Measurements from ENCODE around the gene GUK1.

The GUK1 gene

DNA sequence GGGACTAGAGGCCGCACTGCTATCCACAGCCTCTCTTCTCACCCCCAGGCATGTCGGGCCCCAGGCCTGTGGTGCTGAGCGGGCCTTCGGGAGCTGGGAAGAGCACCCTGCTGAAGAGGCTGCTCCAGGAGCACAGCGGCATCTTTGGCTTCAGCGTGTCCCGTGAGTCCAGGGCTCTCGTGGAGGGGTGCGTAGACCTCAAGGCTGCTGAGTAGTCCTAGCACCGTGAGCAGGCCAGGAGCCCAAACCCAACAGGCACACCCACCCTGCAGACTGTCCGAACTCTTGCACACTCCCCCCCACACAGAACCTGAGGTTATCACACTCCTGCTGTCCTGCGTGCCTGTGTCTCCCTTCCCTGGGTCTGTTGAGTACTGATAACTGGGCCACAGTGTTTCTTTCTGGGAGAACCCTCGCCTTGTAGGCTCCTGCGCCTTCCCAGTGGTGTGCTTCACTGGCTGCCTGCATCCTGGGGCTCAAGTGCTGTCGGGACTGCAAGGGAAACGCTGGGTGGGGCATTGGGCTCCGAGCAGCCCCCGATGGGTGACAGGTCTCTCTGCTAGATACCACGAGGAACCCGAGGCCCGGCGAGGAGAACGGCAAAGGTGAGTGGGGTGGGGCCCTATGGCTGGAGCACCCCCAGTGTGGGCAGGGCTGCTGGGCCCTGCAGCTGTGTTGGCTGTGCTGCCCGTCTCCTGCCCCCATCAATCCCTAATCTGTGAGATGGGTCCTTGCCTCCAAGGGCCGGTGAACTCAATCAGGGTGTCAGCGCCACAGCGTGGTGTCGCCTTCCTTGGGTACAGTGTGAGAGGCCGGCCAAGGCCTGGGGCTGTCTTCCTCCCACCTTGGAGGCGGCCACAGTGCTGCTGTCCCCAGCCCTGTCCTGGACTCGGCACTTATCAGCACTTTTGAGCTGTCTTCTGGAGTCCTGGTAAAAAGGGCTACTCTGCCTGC, 5.7 kb downstream of the GUK1 start:
- H3K27ac ChIP-seq (ENCODE audit: low read depth, low read length), result no peak overlapping the region
- H3K4me1 ChIP-seq (ENCODE audit: control insufficient read depth, insufficient read depth, low read length, unreplicated experiment), result peaks cover 46% of the 10 kb centered on the region
- H3K27me3 ChIP-seq (ENCODE audit: insufficient read depth, low read length), result no peaks in the 10 kb centered on the region
- H2AFZ ChIP-seq (ENCODE audit: low read length, unreplicated experiment), result no peak overlapping the region
- peaks cover 83% of the 10 kb centered on the region for H3K79me2 ChIP-seq (ENCODE audit: control insufficient read depth, insufficient read depth, low read length, unreplicated experiment)
- H3K4me3 ChIP-seq (ENCODE audit: low read depth, low read length), result no peak overlapping the region
- no peaks in the 10 kb centered on the region for H3K36me3 ChIP-seq (ENCODE audit: insufficient read depth, low read length)

DNA sequence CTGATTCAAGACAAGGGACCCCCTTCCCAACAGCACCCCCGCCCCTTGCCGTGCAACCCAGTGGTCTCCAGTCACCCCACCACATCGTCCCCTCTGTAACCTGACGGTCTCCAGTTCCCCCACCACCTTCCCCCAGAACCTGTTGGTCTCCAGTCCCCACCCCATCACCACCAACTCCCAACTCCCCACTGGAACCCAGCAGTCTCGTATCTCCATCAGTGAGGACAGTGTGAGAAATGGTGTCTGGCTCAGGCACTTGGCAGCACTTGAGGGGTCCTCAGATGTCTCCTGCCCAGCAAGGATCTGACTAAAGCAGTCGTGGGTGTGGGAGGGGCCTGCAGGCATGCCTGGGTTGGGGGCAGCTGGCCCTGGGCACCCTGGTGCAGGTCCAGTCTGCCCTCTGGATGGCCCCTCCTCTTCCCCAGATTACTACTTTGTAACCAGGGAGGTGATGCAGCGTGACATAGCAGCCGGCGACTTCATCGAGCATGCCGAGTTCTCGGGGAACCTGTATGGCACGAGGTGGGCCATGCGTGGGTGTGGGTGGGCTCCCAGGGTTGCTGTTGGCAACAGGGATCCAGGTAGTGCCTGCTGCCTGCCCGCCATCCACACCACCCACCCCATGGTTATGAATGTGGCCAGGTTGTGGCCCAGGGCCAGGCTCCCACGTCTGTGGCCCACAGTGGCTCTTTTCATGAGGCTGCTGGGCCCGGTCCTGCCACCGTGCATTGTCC, 6.5 kb downstream of the GUK1 start:
- Histone ChIP-seq H3K79me2 (ENCODE audit: control insufficient read depth, insufficient read depth, low read length, unreplicated experiment) (peaks cover 75% of the 10 kb centered on the region), H3K27ac (ENCODE audit: low read depth, low read length) (no peak overlapping the region), H3K4me3 (ENCODE audit: low read depth, low read length) (no peak overlapping the region), H3K36me3 (ENCODE audit: insufficient read depth, low read length) (no peaks in the 10 kb centered on the region), H2AFZ (ENCODE audit: low read length, unreplicated experiment) (no peak overlapping the region), H3K27me3 (ENCODE audit: insufficient read depth, low read length) (no peaks in the 10 kb centered on the region), H3K4me1 (ENCODE audit: control insufficient read depth, insufficient read depth, low read length, unreplicated experiment) (peaks cover 52% of the 10 kb centered on the region)

DNA sequence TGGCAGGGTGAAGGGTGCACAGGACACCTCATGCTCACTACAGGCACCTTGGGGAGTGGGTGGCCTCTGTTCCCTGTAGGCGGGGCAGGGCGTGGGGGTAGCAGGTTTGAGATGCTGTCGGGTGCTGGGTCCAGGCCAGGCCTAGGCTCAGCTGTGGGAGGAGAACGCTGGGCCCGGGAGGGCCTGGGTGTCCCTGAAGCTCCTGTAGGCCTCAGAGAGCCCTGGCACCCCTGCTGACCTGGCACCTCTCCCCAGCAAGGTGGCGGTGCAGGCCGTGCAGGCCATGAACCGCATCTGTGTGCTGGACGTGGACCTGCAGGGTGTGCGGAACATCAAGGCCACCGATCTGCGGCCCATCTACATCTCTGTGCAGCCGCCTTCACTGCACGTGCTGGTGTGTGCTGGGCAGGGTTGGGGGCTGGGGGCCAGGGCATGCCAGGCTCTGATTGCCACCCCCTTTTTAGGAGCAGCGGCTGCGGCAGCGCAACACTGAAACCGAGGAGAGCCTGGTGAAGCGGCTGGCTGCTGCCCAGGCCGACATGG, 7.1 kb downstream of the GUK1 start:
- Histone ChIP-seq H3K79me2 (ENCODE audit: control insufficient read depth, insufficient read depth, low read length, unreplicated experiment) (peaks cover 68% of the 10 kb centered on the region), H3K4me3 (ENCODE audit: low read depth, low read length) (no peak overlapping the region), H3K36me3 (ENCODE audit: insufficient read depth, low read length) (no peaks in the 10 kb centered on the region), H3K27me3 (ENCODE audit: insufficient read depth, low read length) (no peaks in the 10 kb centered on the region), H2AFZ (ENCODE audit: low read length, unreplicated experiment) (no peak overlapping the region), H3K27ac (ENCODE audit: low read depth, low read length) (no peak overlapping the region), H3K4me1 (ENCODE audit: control insufficient read depth, insufficient read depth, low read length, unreplicated experiment) (peaks cover 48% of the 10 kb centered on the region)

DNA sequence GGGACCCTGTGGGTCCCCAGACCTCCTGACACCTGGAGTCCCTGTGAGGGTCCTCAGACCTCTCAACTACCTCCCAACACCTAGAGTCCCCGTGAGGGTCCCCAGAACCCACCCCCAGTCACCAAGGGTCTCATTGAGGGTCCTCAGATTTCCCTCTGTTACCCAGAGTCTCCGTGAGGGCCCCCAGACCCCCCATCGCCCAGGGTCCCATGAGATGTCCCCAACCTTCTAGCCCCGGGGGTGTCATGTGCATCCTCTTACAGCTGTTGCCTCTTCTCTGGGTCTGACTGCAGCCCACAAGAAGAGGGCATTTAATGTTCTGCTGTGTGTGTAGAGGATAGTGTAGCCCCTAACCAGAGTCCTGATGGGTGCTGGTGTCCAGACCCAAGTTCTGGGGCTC, 7.7 kb downstream of the GUK1 start:
- Histone ChIP-seq H3K79me2 (ENCODE audit: control insufficient read depth, insufficient read depth, low read length, unreplicated experiment) (peaks cover 63% of the 10 kb centered on the region), H3K27ac (ENCODE audit: low read depth, low read length) (no peak overlapping the region), H2AFZ (ENCODE audit: low read length, unreplicated experiment) (no peak overlapping the region), H3K36me3 (ENCODE audit: insufficient read depth, low read length) (no peaks in the 10 kb centered on the region), H3K27me3 (ENCODE audit: insufficient read depth, low read length) (no peaks in the 10 kb centered on the region), H3K4me3 (ENCODE audit: low read depth, low read length) (no peak overlapping the region), H3K4me1 (ENCODE audit: control insufficient read depth, insufficient read depth, low read length, unreplicated experiment) (peaks cover 42% of the 10 kb centered on the region)

GRCh38 chr1:228148196-228148861, 8.2 kb downstream of the GUK1 start:
- peaks cover 57% of the 10 kb centered on the region for H3K79me2 ChIP-seq (ENCODE audit: control insufficient read depth, insufficient read depth, low read length, unreplicated experiment)
- H2AFZ ChIP-seq (ENCODE audit: low read length, unreplicated experiment), result no peak overlapping the region
- no peak overlapping the region for H3K4me3 ChIP-seq (ENCODE audit: low read depth, low read length)
- peak overlapping the region; percentile 49 for H3K27ac ChIP-seq (ENCODE audit: low read depth, low read length)
- peaks cover 37% of the 10 kb centered on the region for H3K4me1 ChIP-seq (ENCODE audit: control insufficient read depth, insufficient read depth, low read length, unreplicated experiment)
- H3K36me3 ChIP-seq (ENCODE audit: insufficient read depth, low read length), result no peaks in the 10 kb centered on the region
- no peaks in the 10 kb centered on the region for H3K27me3 ChIP-seq (ENCODE audit: insufficient read depth, low read length)

DNA sequence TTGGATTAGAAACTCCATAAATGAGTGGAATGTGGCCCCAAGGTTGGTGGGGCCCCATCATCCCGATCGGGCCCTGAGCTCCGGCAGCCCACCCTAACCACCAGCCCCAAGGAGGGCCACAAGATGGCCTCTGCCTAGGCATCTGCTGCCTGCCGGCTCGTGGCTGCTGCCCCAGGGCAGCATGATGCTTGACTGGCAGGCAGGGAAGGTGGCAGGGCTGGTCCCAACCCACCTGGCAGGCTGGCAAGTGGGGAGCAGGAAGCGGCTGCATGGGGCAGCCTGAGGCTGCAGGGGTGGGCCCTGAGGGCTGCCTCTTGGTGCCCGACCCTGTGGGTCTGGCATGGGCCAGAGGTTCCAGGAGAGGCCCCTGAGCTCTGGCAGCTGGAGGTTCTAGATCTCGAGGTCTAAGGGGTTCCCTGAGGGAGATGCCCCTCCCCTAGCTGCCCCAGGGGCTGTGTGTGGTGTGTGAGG, 8.9 kb downstream of the GUK1 start:
- Histone ChIP-seq H3K4me1 (ENCODE audit: control insufficient read depth, insufficient read depth, low read length, unreplicated experiment) (peaks cover 33% of the 10 kb centered on the region), H3K79me2 (ENCODE audit: control insufficient read depth, insufficient read depth, low read length, unreplicated experiment) (peaks cover 51% of the 10 kb centered on the region), H3K4me3 (ENCODE audit: low read depth, low read length) (no peak overlapping the region), H3K27ac (ENCODE audit: low read depth, low read length) (peak overlapping the region; percentile 49), H2AFZ (ENCODE audit: low read length, unreplicated experiment) (no peak overlapping the region), H3K36me3 (ENCODE audit: insufficient read depth, low read length) (no peaks in the 10 kb centered on the region), H3K27me3 (ENCODE audit: insufficient read depth, low read length) (no peaks in the 10 kb centered on the region)

GRCh38 chr1:228149406-228150119, 9.5 kb downstream of the GUK1 start, which contains the start of gene GJC2:
Gene GJC2 (plus strand): TSS chr1:228149930. CDS start chr1:228157759, 7,829 bp downstream.
- Histone ChIP-seq H3K4me3 (ENCODE audit: low read depth, low read length) (0 out of 2 replicates have a peak within 1 kb of the TSS, but pooled peaks have one; percentile 15), H3K36me3 (ENCODE audit: insufficient read depth, low read length) (no peaks in the 10 kb centered on the region), H3K27me3 (ENCODE audit: insufficient read depth, low read length) (no peaks in the 10 kb centered on the region), H3K27ac (ENCODE audit: low read depth, low read length) (peak within 1 kb of the TSS; percentile 49), H2AFZ (ENCODE audit: low read length, unreplicated experiment) (no peak within 1 kb of the TSS), H3K4me1 (ENCODE audit: control insufficient read depth, insufficient read depth, low read length, unreplicated experiment) (peaks cover 33% of the 10 kb centered on the region), H3K79me2 (ENCODE audit: control insufficient read depth, insufficient read depth, low read length, unreplicated experiment) (peaks cover 45% of the 10 kb centered on the region)

DNA sequence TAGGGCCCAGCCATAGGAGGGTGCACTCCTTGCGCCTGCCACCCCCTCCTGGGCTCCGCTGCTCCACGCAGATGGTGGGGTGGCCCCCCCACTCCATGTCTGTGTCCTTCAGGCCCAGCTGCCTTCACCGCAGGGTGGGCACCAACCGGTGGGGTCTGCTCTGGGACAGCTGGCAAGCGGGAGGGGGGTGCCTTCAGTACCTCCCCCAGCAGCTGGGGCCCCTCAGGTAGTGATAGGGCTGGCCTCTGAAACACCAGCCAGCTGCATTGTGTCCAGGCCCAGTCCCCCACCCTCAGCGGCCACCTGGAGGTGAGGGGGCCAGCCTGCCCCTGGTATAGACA, 10.0 kb downstream of the GUK1 start:
- Histone ChIP-seq H3K4me3 (ENCODE audit: low read depth, low read length) (0 out of 2 replicates have a peak overlapping the region, but pooled peaks have one; percentile 15), H2AFZ (ENCODE audit: low read length, unreplicated experiment) (no peak overlapping the region), H3K27ac (ENCODE audit: low read depth, low read length) (peak overlapping the region; percentile 49), H3K79me2 (ENCODE audit: control insufficient read depth, insufficient read depth, low read length, unreplicated experiment) (peaks cover 40% of the 10 kb centered on the region), H3K4me1 (ENCODE audit: control insufficient read depth, insufficient read depth, low read length, unreplicated experiment) (peaks cover 33% of the 10 kb centered on the region), H3K36me3 (ENCODE audit: insufficient read depth, low read length) (no peaks in the 10 kb centered on the region), H3K27me3 (ENCODE audit: insufficient read depth, low read length) (no peaks in the 10 kb centered on the region)

DNA sequence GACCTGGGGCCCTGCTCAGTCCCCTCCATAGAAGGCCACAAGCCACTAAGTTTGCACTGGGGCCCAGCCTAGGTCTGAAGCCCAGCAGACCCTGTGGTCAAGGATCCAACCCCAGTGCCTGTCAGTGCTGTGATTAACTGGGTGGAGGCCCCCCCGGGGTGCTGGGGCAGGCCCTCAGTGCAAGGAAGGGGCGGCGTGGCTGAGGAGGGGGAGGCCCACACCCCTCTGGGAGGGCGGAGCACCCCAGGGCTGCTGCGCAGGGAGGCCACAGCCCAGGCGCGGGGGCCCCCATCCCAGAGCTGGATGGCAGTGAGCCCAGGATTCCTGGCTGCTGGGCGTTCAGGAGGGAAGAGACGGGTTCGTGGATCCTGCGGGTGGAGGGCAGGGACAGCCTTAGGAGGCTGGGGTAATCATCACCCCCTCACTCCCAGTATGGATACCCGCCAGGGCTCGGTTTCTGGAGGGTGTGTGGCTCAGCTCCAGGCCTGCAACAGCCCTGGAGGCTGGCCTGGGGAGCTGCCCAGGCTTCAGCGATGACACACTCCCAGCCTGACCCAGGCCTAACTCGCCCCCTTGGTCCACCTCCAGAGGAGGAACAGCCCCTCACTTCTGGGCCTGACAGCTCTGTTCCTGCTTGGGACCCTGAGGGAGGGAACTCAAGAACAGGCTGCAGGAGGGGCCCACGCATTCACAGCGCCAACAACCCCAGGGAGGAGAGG, 10.5 kb downstream of the GUK1 start:
- no peaks in the 10 kb centered on the region for H3K36me3 ChIP-seq (ENCODE audit: insufficient read depth, low read length)
- no peak overlapping the region for H2AFZ ChIP-seq (ENCODE audit: low read length, unreplicated experiment)
- peaks cover 33% of the 10 kb centered on the region for H3K4me1 ChIP-seq (ENCODE audit: control insufficient read depth, insufficient read depth, low read length, unreplicated experiment)
- H3K27me3 ChIP-seq (ENCODE audit: insufficient read depth, low read length), result no peaks in the 10 kb centered on the region
- H3K79me2 ChIP-seq (ENCODE audit: control insufficient read depth, insufficient read depth, low read length, unreplicated experiment), result peaks cover 34% of the 10 kb centered on the region
- H3K4me3 ChIP-seq (ENCODE audit: low read depth, low read length), result no peak overlapping the region
- peak overlapping the region; percentile 49 for H3K27ac ChIP-seq (ENCODE audit: low read depth, low read length)

Measured in ACC112 (cell line).